ENCODE data around the gene SOD1. TPM values are rescaled to one million over a fixed set of nuclear protein-coding genes. Genes with fewer than 3 reads are reported as not detected.
A peak's percentile ranks its signal among the peaks of the same experiment; 100 is the strongest.
"Not testable (repeated sequence)": the region's sequence is repeated elsewhere in the genome, so short reads cannot be mapped to it uniquely, and the experiment has no call there.

Gene SOD1
- total and polyA plus RNA-seq, 10 of the 15 experiments (the other 5 are each of a cell fraction or from before 2014, with no cell fraction given) = 171 to 710 (median 313) TPM

- RAD21 ChIA-PET (ENCODE audit: unreplicated experiment) = no interaction called here
- no peak overlapping the region for H3K27ac ChIP-seq (ENCODE audit: control insufficient read depth, insufficient read depth)
Observed at GRCh38 chr21:31665397-31665796, 5.9 kb downstream of the SOD1 start.

GRCh38 chr21:31665869-31666268 is 6.4 kb downstream of the SOD1 start:
- ATAC-seq = not testable (repeated sequence)
- POLR2A ChIA-PET = interaction anchor here (1.0 kb wide), 1 partner anchor 32 kb away, joined by 9 read pairs; no protein-coding TSS in a partner anchor

More at GRCh38 chr21:31665397-31665796, 5.9 kb downstream of the SOD1 start:
- Histone ChIP-seq H3K4me1 (ENCODE audit: control insufficient read depth, insufficient read depth, low read length) (peaks cover 17% of the 10 kb centered on the region), H3K4me3 (no peak overlapping the region), H3K79me2 (ENCODE audit: control insufficient read depth, insufficient read depth, low read length) (peaks cover 37% of the 10 kb centered on the region), H3K36me3 (ENCODE audit: control insufficient read depth in 2 of 2, insufficient read depth in 2 of 2, low read length in 1 of 2) (peaks cover 0 to 27% of the 10 kb centered on the region in 2 experiments; a peak in 1 of 4 replicates), H2AFZ (ENCODE audit: control insufficient read depth, low read depth, low read length) (no peak overlapping the region), H3K27me3 (replicated peaks in 1 of 2; ENCODE audit: control insufficient read depth in 2 of 2, insufficient read depth in 2 of 2, low read length in 1 of 2) (no peaks in the 10 kb centered on the region), H3K4me2 (ENCODE audit: control insufficient read depth, insufficient read depth) (peak overlapping the region; percentile 47; the same call in 1 of the 2 replicates), H3K9me3 (replicated peaks; ENCODE audit: control insufficient read depth, insufficient read depth, low read length) (no peaks in the 10 kb centered on the region), H4K20me1 (ENCODE audit: control insufficient read depth, insufficient read depth) (no peaks in the 10 kb centered on the region), H3K9ac (ENCODE audit: control insufficient read depth, insufficient read depth, low read length) (no peak overlapping the region)
- ChIA-PET CTCF (no interaction called here), SMC1A (ENCODE audit: uncharacterized antibody, unreplicated experiment) (no interaction called here), POLR2A (no interaction called here)
- FAIRE-seq (no peak), ATAC-seq (peak; percentile 11), DNase-seq (ENCODE audit: low read depth, low spot score) (no peak)
- in situ Hi-C loops (cut with MboI) (no loop called here), intact Hi-C loops (cut with micrococcal nuclease; ENCODE audit: unreplicated experiment) (no loop called here)
- no TSS peak for BruUV-seq (replicated peaks)
- WGBS (ENCODE audit: insufficient coverage, insufficient replicate concordance, low lambda C conversion rate, missing lambda C conversion rate) = 81% methylated on average over 8 of the region's 8 CpGs
- TF ChIP-seq IRF4 (IDR thresholded peaks at IDR 0.05; ENCODE audit: low read depth, low read length) = no peak
- TF ChIP-seq ATF7 (IDR thresholded peaks at IDR 0.05; ENCODE audit: low read depth) = no peak
- no peak for TF ChIP-seq ELK1 (IDR thresholded peaks at IDR 0.05; ENCODE audit: low read depth, low read length)
- TF ChIP-seq USF2 (IDR thresholded peaks at IDR 0.05; ENCODE audit: borderline replicate concordance, low read depth, low read length) = no peak
- TF ChIP-seq MXI1 (IDR thresholded peaks at IDR 0.05; ENCODE audit: low read depth, low read length) = no peak
- TF ChIP-seq GATAD2B (conservative IDR thresholded peaks at IDR 0.05; ENCODE audit: low read depth) = no peak
- TF ChIP-seq PKNOX1 (IDR thresholded peaks at IDR 0.05) = no peak
- no peak for TF ChIP-seq SUZ12 (IDR thresholded peaks at IDR 0.05; ENCODE audit: unreplicated experiment)
- no peak for TF ChIP-seq ZNF217 (IDR thresholded peaks at IDR 0.05)
- no peak for TF ChIP-seq ZNF622 (IDR thresholded peaks at IDR 0.05)
- TF ChIP-seq TBL1XR1 (IDR thresholded peaks at IDR 0.05; ENCODE audit: low read depth, low read length) = no peak

More at GRCh38 chr21:31665869-31666268, 6.4 kb downstream of the SOD1 start:
- H2AFZ ChIP-seq (ENCODE audit: control insufficient read depth, low read depth, low read length); RAD21 ChIA-PET (ENCODE audit: unreplicated experiment); DNase-seq (ENCODE audit: low read depth, low spot score); intact Hi-C loops (cut with micrococcal nuclease; ENCODE audit: unreplicated experiment); FAIRE-seq; H3K27ac ChIP-seq (ENCODE audit: control insufficient read depth, insufficient read depth); in situ Hi-C loops (cut with MboI); H3K9me3 ChIP-seq (replicated peaks; ENCODE audit: control insufficient read depth, insufficient read depth, low read length); H3K4me3 ChIP-seq; BruUV-seq (replicated peaks); SMC1A ChIA-PET (ENCODE audit: uncharacterized antibody, unreplicated experiment); H3K9ac ChIP-seq (ENCODE audit: control insufficient read depth, insufficient read depth, low read length); H4K20me1 ChIP-seq (ENCODE audit: control insufficient read depth, insufficient read depth); H3K27me3 ChIP-seq (replicated peaks in 1 of 2; ENCODE audit: control insufficient read depth in 2 of 2, insufficient read depth in 2 of 2, low read length in 1 of 2): not testable (repeated sequence)
- 88% methylated on average over 4 of the region's 4 CpGs for WGBS (ENCODE audit: insufficient coverage, insufficient replicate concordance, low lambda C conversion rate, missing lambda C conversion rate)
- Histone ChIP-seq H3K79me2 (ENCODE audit: control insufficient read depth, insufficient read depth, low read length) (peaks cover 32% of the 10 kb centered on the region), H3K36me3 (ENCODE audit: control insufficient read depth in 2 of 2, insufficient read depth in 2 of 2, low read length in 1 of 2) (peaks cover 0 to 31% of the 10 kb centered on the region in 2 experiments; a peak in 1 of 4 replicates), H3K4me2 (ENCODE audit: control insufficient read depth, insufficient read depth) (peak overlapping the region; percentile 35; the same call in 1 of the 2 replicates), H3K4me1 (ENCODE audit: control insufficient read depth, insufficient read depth, low read length) (peaks cover 17% of the 10 kb centered on the region)
- CTCF ChIA-PET = interaction anchor here (1.6 kb wide), 1 partner anchor 120 kb away, joined by 4 read pairs; no protein-coding TSS in a partner anchor

Data from GM12878 (cell line).